ENCODE data around the gene HBA1.

DNA sequence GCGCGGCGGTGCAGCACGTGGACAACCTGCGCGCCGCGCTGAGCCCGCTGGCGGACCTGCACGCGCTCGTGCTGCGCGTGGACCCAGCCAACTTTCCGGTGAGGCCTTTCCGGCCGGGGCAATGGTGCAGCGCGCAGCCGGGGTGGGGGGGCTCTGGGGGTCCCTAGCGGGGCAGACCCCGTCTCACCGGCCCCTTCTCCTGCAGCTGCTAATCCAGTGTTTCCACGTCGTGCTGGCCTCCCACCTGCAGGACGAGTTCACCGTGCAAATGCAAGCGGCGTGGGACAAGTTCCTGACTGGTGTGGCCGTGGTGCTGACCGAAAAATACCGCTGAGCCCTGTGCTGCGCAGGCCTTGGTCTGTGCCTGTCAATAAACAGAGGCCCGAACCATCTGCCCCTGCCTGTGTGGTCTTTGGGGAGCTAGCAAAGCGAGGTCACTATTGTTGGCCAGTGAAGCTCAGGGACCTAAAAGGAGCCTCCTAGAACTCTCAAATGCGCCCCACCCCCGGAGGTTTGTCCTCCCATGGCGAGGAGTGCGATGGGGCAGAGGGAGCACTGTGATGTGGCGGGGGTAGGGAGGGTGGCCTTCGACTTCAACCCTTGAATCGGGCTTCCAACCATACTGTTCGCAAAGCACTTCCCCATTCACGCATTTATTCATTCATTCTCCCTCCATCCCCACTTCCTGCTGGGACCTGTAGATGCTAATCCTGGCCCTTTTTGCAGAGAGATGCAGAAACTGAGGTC, 9.9 kb upstream of the HBA1 start:
- TF ChIP-seq, protein P1, sequence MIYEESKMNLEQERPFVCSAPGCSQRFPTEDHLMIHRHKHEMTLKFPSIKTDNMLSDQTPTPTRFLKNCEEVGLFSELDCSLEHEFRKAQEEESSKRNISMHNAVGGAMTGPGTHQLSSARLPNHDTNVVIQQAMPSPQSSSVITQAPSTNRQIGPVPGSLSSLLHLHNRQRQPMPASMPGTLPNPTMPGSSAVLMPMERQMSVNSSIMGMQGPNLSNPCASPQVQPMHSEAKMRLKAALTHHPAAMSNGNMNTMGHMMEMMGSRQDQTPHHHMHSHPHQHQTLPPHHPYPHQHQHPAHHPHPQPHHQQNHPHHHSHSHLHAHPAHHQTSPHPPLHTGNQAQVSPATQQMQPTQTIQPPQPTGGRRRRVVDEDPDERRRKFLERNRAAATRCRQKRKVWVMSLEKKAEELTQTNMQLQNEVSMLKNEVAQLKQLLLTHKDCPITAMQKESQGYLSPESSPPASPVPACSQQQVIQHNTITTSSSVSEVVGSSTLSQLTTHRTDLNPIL (CRISPR knock-in tag; IDR thresholded peaks at IDR 0.05; ENCODE audit: low read depth): no peak
- TF ChIP-seq, protein P2, sequence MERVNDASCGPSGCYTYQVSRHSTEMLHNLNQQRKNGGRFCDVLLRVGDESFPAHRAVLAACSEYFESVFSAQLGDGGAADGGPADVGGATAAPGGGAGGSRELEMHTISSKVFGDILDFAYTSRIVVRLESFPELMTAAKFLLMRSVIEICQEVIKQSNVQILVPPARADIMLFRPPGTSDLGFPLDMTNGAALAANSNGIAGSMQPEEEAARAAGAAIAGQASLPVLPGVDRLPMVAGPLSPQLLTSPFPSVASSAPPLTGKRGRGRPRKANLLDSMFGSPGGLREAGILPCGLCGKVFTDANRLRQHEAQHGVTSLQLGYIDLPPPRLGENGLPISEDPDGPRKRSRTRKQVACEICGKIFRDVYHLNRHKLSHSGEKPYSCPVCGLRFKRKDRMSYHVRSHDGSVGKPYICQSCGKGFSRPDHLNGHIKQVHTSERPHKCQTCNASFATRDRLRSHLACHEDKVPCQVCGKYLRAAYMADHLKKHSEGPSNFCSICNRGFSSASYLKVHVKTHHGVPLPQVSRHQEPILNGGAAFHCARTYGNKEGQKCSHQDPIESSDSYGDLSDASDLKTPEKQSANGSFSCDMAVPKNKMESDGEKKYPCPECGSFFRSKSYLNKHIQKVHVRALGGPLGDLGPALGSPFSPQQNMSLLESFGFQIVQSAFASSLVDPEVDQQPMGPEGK (CRISPR knock-in tag; IDR thresholded peaks at IDR 0.05; ENCODE audit: borderline replicate concordance): no peak
- TF ChIP-seq RARB (CRISPR knock-in tag; IDR thresholded peaks at IDR 0.05): no peak
- TF ChIP-seq TCF4 (CRISPR knock-in tag; IDR thresholded peaks at IDR 0.05; ENCODE audit: borderline replicate concordance): no peak
- TF ChIP-seq ZNF8 (CRISPR knock-in tag; IDR thresholded peaks at IDR 0.05): no peak
- no peak for TF ChIP-seq ARNTL (CRISPR knock-in tag; IDR thresholded peaks at IDR 0.05; ENCODE audit: borderline replicate concordance, low read depth)
- no peak for TF ChIP-seq ZNF565 (CRISPR knock-in tag; conservative IDR thresholded peaks at IDR 0.05; ENCODE audit: low read depth)
- TF ChIP-seq, protein P3, sequence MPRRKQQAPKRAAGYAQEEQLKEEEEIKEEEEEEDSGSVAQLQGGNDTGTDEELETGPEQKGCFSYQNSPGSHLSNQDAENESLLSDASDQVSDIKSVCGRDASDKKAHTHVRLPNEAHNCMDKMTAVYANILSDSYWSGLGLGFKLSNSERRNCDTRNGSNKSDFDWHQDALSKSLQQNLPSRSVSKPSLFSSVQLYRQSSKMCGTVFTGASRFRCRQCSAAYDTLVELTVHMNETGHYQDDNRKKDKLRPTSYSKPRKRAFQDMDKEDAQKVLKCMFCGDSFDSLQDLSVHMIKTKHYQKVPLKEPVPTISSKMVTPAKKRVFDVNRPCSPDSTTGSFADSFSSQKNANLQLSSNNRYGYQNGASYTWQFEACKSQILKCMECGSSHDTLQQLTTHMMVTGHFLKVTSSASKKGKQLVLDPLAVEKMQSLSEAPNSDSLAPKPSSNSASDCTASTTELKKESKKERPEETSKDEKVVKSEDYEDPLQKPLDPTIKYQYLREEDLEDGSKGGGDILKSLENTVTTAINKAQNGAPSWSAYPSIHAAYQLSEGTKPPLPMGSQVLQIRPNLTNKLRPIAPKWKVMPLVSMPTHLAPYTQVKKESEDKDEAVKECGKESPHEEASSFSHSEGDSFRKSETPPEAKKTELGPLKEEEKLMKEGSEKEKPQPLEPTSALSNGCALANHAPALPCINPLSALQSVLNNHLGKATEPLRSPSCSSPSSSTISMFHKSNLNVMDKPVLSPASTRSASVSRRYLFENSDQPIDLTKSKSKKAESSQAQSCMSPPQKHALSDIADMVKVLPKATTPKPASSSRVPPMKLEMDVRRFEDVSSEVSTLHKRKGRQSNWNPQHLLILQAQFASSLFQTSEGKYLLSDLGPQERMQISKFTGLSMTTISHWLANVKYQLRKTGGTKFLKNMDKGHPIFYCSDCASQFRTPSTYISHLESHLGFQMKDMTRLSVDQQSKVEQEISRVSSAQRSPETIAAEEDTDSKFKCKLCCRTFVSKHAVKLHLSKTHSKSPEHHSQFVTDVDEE (CRISPR knock-in tag; IDR thresholded peaks at IDR 0.05): no peak
- no peak for TF ChIP-seq ISL1 (CRISPR knock-in tag; IDR thresholded peaks at IDR 0.05)
- TF ChIP-seq SNAI2 (CRISPR knock-in tag; IDR thresholded peaks at IDR 0.05): no peak
- TF ChIP-seq, protein P4, sequence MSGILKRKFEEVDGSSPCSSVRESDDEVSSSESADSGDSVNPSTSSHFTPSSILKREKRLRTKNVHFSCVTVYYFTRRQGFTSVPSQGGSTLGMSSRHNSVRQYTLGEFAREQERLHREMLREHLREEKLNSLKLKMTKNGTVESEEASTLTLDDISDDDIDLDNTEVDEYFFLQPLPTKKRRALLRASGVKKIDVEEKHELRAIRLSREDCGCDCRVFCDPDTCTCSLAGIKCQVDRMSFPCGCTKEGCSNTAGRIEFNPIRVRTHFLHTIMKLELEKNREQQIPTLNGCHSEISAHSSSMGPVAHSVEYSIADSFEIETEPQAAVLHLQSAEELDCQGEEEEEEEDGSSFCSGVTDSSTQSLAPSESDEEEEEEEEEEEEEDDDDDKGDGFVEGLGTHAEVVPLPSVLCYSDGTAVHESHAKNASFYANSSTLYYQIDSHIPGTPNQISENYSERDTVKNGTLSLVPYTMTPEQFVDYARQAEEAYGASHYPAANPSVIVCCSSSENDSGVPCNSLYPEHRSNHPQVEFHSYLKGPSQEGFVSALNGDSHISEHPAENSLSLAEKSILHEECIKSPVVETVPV (CRISPR knock-in tag; IDR thresholded peaks at IDR 0.05): no peak
- TF ChIP-seq, protein P5, sequence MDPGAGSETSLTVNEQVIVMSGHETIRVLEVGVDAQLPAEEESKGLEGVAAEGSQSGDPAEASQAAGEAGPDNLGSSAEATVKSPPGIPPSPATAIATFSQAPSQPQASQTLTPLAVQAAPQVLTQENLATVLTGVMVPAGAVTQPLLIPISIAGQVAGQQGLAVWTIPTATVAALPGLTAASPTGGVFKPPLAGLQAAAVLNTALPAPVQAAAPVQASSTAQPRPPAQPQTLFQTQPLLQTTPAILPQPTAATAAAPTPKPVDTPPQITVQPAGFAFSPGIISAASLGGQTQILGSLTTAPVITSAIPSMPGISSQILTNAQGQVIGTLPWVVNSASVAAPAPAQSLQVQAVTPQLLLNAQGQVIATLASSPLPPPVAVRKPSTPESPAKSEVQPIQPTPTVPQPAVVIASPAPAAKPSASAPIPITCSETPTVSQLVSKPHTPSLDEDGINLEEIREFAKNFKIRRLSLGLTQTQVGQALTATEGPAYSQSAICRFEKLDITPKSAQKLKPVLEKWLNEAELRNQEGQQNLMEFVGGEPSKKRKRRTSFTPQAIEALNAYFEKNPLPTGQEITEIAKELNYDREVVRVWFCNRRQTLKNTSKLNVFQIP (CRISPR knock-in tag; IDR thresholded peaks at IDR 0.05; ENCODE audit: borderline replicate concordance, low read depth): no peak
- no peak for TF ChIP-seq OSR1 (CRISPR knock-in tag; IDR thresholded peaks at IDR 0.05)
- TF ChIP-seq BACH2 (CRISPR knock-in tag; IDR thresholded peaks at IDR 0.05; ENCODE audit: borderline replicate concordance): no peak
